Measurements from ENCODE around the gene MAPK7.
A peak's percentile ranks its signal among the peaks of the same experiment; 100 is the strongest.

The MAPK7 gene

DNA sequence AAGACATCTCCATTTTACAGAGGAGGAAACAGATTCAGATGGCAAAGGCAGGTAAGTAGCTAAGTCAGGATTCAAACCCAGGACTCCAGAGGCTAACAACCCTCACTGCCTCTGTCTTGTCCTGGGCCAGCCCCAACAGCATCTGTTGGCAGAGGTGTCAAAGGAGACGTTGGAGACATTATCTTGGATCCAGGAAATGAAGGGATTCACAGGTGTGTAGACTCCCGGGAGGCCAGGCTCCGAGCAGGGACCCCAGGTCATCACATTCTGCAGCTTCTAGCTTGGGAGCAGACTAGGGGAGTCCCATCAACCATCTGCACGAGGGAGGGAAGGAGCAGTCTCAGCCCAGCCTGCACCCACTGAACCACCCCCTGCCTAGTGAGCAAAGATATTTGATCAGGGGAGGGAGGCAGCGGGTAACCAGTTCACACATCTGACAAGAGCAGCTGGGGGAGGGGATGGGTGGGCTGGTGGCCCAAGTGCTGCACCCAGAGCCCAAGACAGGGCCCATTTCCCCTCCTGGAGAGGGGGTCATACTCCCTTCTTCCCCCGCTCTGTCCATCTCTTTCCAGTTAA lies 14.8 kb upstream of the MAPK7 start:
- Mint-ChIP-seq H3K4me1 (ENCODE audit: low read depth) (peaks cover 4% of the 10 kb centered on the region), H3K27ac (no peak overlapping the region), H3K36me3 (ENCODE audit: low read depth) (no peaks in the 10 kb centered on the region), H3K4me3 (no peak overlapping the region), H3K27me3 (peaks cover 58% of the 10 kb centered on the region), H3K9me3 (no peaks in the 10 kb centered on the region)
- intact Hi-C loops (cut with micrococcal nuclease) = loop anchor here (1.0 to 5.0 kb wide), 4 partner anchors 84 to 403 kb away; no protein-coding TSS in a partner anchor

DNA sequence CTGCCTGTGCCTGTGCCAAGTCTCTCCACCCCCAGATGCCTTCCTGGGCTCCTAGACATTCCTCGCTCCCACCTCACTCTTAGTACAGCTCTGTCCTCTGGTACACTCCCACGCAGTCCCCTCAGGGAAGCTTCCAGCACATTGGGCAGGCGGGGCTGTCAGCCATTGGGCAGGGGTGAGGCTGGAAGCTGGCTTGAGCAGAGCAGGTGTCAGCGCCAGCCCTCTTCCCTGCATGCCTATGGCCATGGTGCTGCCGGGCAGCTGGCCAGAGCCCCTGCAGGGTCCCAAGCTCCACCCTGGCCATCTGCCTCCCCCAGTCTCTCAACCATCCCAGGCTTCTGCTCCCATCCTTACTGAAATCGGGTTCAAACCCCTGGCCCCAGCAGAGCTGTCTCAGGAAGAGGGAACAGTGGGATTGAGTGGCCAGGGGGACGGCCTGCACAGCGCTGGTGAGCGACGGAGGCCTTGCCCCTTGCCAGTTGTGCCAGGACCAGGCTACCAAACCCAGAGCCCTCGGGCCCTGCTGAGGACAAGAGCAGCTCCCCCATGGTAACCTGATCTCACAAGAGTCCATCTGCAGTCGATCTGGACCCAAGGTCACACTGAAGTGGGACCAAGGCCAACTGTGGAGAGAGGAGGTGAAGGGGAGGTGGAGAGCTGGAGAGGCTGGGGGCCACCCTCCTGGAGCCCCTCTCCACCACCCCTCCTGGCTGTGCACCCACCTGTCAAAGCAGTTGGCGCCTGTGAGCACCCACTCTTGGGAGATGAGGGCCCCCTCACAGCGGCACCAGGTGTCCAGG lies 13.4 kb upstream of the MAPK7 start:
- intact Hi-C loops (cut with micrococcal nuclease) = loop anchor here (5.0 kb wide), 1 partner anchor 97 kb away; no protein-coding TSS in a partner anchor
- H3K9me3 Mint-ChIP-seq = no peaks in the 10 kb centered on the region
- H3K4me1 Mint-ChIP-seq (ENCODE audit: low read depth) = peaks cover 18% of the 10 kb centered on the region
- no peak overlapping the region for H3K4me3 Mint-ChIP-seq
- H3K36me3 Mint-ChIP-seq (ENCODE audit: low read depth) = no peaks in the 10 kb centered on the region
- H3K27ac Mint-ChIP-seq = no peak overlapping the region
- H3K27me3 Mint-ChIP-seq = peaks cover 44% of the 10 kb centered on the region

DNA sequence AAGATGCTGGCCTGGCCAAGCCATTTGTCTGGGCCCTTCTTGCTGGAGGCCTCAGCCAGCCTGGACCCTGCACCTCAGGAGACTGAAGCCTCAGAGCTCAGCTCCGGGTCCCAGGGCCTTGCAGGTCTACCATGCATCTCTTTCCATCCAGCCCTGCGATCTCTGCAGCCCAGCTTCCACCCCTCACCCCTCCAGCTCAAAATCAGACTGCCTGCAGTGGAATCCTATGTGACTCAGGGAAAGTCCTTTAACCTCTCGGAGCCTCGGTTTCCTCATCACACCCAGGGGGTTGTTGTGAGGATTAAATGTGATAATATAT lies 12.8 kb upstream of the MAPK7 start:
- Mint-ChIP-seq H3K4me3 (no peak overlapping the region), H3K9me3 (no peaks in the 10 kb centered on the region), H3K27me3 (peaks cover 39% of the 10 kb centered on the region), H3K4me1 (ENCODE audit: low read depth) (peaks cover 23% of the 10 kb centered on the region), H3K27ac (no peak overlapping the region), H3K36me3 (ENCODE audit: low read depth) (no peaks in the 10 kb centered on the region)
- intact Hi-C loops (cut with micrococcal nuclease) = no loop called here

DNA sequence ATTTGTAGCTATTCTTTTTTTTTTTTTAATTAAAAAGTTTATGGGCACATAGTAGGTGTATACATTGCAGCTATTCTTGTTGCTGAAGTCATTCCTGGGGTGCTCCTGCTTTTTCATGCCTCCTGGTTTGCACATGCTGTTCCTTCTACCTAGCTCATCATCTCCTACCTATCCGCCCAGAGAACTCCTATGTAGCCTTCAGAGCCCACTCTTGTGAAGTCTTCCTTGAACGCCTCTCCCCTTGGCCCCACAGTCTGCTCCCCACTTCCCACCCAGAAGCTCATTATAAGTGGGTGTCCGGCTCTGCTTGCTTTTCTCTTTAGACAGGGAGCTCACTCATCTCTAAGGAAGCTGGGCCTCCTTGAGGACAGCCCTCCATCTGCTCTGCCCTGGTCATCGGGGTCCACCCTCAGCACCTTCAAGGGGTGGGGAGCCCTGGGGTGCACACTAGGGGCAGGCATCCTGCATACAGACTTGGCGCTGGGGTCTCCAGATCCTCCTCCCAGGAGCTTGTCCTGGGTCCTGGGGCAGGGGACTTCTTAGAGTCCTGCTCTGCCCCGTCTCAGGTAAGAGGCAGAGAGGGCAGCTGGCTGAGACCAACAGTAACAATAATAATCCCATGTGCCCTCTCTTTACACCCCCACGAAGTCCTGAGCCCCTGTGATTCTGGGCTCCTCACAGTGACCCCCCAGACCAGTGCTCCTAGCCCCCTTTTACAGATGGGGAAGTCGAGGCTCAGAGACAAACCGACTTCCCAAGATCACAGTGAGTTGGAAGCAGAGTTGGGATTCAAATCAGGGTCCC lies 12.3 kb upstream of the MAPK7 start:
- H3K27me3 Mint-ChIP-seq = peaks cover 35% of the 10 kb centered on the region
- no peak overlapping the region for H3K27ac Mint-ChIP-seq
- intact Hi-C loops (cut with micrococcal nuclease) = no loop called here

DNA sequence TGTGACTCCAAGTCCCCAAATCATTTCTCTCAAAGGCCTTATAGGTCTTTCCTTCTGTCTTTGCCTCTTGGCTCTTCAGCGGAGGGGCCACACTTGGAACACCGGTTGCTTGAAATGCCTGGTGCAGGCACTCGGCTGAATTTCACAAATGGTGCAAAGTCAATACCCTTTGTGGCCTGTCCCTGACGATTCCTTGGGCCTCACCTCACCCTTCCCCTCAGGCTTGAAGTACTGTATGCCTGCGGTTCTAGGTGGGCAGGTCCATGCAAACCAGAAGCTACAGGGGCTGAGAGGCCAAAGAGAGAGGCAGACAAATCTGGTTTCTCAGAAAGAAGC lies 11.7 kb upstream of the MAPK7 start:
- H3K4me1 Mint-ChIP-seq (ENCODE audit: low read depth) = peaks cover 35% of the 10 kb centered on the region
- no peak overlapping the region for H3K27ac Mint-ChIP-seq
- intact Hi-C loops (cut with micrococcal nuclease) = no loop called here
- no peaks in the 10 kb centered on the region for H3K36me3 Mint-ChIP-seq (ENCODE audit: low read depth)
- H3K4me3 Mint-ChIP-seq = no peak overlapping the region
- peaks cover 31% of the 10 kb centered on the region for H3K27me3 Mint-ChIP-seq
- no peaks in the 10 kb centered on the region for H3K9me3 Mint-ChIP-seq

More for the DNA sequence above, 12.3 kb upstream of the MAPK7 start:
- H3K4me1 Mint-ChIP-seq (ENCODE audit: low read depth) = peaks cover 29% of the 10 kb centered on the region
- H3K9me3 Mint-ChIP-seq = no peaks in the 10 kb centered on the region
- no peaks in the 10 kb centered on the region for H3K36me3 Mint-ChIP-seq (ENCODE audit: low read depth)
- no peak overlapping the region for H3K4me3 Mint-ChIP-seq

DNA sequence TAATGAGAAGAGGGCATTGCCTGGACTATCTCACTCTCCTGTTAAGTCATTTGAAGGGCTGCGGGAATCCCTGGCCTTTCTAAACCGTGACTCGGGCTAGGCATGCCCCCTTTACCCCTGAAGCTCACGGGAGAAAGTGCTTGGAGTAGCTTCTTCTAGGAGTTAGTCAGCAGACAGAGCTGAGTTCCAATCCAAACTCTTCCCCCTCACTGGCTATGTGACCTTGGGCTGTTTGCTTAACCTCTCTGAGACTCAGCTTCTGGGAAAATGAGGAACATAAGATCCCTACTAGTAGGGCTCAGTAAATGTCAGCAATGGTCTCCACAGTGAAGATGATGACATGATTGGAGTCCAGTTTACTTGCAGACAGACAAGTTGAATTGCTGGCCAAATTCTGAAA lies 10.1 kb upstream of the MAPK7 start:
- intact Hi-C loops (cut with micrococcal nuclease) = no loop called here
- Mint-ChIP-seq H3K36me3 (ENCODE audit: low read depth) (no peaks in the 10 kb centered on the region), H3K27ac (peak overlapping the region; percentile 65), H3K4me1 (ENCODE audit: low read depth) (peaks cover 51% of the 10 kb centered on the region), H3K9me3 (no peaks in the 10 kb centered on the region), H3K4me3 (no peak overlapping the region), H3K27me3 (peaks cover 26% of the 10 kb centered on the region)

DNA sequence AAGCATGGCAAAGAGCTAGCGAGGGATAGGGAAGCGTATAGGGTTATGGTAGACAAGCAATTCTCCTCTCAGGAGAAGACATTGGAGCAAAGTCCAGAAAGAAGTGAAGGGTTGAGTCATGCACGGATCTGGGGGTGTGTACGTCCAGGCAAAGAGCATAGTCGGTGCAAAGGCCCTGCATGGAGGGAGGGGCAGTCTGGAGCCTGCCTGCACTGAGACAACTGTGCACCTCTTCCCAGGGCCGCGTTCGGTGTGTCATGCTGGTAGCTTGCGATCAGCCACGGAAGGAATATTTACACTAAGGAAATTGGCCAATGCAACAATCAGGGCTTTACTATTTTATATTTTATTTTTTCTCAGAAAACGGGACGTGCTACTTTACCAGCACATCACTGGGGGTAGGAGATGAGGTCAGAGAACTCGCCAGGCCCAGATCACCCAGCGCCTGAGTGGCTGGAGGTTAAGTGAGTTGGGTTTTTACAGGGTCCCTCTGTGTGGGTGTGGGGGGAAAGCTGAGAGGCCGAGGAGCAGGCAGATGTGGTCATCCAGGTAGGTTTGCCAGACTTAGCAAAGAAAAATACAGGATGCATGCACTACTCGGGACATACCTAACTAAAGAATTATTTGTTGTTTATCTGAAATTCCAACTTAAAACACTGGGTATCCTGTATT lies 9.1 kb upstream of the MAPK7 start:
- Mint-ChIP-seq H3K4me1 (ENCODE audit: low read depth) (peaks cover 61% of the 10 kb centered on the region), H3K36me3 (ENCODE audit: low read depth) (peaks cover 4% of the 10 kb centered on the region), H3K27ac (peak overlapping the region; percentile 86), H3K4me3 (no peak overlapping the region), H3K9me3 (no peaks in the 10 kb centered on the region), H3K27me3 (peaks cover 21% of the 10 kb centered on the region)
- intact Hi-C loops (cut with micrococcal nuclease) = no loop called here

DNA sequence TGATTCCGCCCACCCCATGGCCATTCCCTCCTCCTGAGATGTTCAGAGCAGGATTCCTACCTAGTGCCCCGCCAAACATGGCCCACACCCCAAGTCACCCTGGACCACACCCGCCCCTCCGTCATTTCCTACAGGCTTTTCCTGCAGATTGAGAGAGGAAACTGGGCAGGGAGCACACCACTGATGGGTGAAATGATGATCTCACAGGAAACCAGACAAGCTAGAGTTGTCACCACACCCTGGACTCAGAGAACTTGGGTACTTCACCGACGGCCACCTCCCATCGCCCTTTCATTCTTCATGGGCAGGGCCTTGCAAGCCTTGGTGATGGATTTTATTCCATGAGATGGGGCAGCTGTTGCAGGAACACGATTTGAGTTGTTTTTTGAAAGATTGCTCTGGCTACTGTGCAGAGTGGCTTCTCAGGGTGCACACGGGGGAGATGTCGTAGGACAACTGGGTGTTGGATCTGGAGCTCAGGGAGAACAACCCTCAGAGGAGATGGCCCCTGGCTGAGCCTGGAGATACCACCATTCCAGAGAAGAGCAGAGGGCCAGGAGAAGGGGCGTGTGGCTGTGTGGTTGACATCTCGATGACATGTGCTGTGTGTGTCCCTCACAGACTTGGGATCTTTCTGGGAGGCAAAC lies 8.3 kb upstream of the MAPK7 start:
- H3K27ac Mint-ChIP-seq = peak overlapping the region; percentile 86
- H3K27me3 Mint-ChIP-seq = peaks cover 14% of the 10 kb centered on the region
- H3K4me3 Mint-ChIP-seq = peak overlapping the region; percentile 21
- H3K9me3 Mint-ChIP-seq = no peaks in the 10 kb centered on the region
- peaks cover 61% of the 10 kb centered on the region for H3K4me1 Mint-ChIP-seq (ENCODE audit: low read depth)
- peaks cover 11% of the 10 kb centered on the region for H3K36me3 Mint-ChIP-seq (ENCODE audit: low read depth)
- intact Hi-C loops (cut with micrococcal nuclease) = no loop called here

DNA sequence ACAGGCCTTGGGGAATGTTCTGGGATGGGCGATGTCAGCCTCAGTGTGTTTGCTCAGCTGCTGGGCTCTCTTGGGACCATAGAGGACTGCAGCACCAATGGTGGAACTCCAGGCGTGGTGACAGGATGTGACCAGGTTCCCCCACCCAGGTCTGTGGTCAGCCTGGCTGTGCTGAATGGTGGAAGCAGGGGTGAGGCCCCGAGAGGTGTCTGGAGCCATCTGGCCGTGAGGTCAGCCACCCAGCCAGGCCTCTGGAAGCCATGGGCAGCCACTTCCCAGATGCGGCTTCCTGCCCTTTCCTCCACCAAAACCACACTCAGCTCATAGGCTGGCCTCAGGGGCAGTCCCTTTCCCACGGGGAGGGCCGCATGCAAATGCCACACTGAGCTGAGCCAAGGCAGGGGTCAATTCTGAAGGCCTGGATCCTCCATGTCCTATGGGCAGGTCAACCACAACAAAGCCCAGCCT lies 7.8 kb upstream of the MAPK7 start:
- Mint-ChIP-seq H3K4me1 (ENCODE audit: low read depth) (peaks cover 61% of the 10 kb centered on the region), H3K4me3 (peak overlapping the region; percentile 21), H3K36me3 (ENCODE audit: low read depth) (peaks cover 11% of the 10 kb centered on the region), H3K27me3 (peaks cover 10% of the 10 kb centered on the region), H3K9me3 (no peaks in the 10 kb centered on the region), H3K27ac (peak overlapping the region; percentile 86)
- intact Hi-C loops (cut with micrococcal nuclease) = no loop called here

DNA sequence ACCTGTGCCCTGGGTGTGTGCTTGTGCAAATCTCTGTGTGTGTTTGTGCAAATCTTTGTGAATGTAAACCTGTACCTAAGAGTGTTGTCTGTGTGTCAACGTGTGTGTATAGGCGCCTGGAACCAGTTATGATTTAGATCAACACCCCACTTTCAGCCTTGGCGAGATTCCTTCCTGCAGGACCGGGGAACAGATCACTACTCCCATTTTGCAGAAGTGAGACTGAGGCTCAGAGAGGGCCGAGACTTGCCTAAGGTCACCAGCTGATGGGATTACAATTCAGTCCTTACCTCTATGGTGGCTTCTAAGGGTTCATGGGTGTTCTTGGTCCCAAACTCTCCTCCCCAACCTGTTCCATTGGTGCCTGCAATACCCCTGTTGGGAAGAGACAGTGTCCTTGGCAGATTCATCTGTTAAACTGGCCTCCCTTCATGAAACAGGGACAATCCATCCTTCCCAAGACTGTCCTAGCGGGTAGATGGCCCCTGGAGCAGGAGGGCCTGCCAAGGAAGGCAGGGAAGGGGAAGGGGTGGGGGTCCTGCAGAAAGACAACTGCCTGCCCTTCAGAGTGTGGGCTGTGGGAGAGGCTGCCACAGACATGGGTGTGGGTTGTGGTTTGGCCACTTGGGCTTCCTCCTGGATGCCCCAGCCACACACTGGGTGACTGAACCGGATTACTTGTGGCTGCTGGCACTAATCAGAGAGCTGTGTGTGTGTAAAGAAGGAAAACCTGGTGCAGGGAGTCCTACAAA lies 6.9 kb upstream of the MAPK7 start:
- intact Hi-C loops (cut with micrococcal nuclease) = no loop called here
- peak overlapping the region; percentile 86 for H3K27ac Mint-ChIP-seq

DNA sequence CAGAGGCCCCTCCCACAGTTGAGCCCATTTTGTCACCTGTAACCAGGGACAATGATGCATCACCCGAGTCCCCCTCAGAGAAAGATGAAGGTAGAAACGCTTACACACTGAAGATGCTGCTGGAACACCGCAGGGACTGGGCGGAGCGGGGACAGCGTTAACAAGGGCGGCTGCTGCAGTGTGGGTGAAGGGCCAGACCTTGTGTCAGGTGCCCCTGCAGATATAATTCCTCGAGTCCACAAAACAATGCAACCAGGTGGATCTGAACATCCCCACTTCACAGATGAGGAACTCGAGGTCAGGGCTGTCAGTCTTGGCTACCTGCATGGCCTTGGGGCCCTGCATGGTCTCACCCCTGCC lies 6.3 kb upstream of the MAPK7 start:
- intact Hi-C loops (cut with micrococcal nuclease) = no loop called here
- Mint-ChIP-seq H3K9me3 (no peaks in the 10 kb centered on the region), H3K36me3 (ENCODE audit: low read depth) (peaks cover 11% of the 10 kb centered on the region), H3K4me1 (ENCODE audit: low read depth) (peaks cover 65% of the 10 kb centered on the region), H3K4me3 (no peak overlapping the region), H3K27ac (peak overlapping the region; percentile 86), H3K27me3 (no peaks in the 10 kb centered on the region)

More for the DNA sequence above, 6.9 kb upstream of the MAPK7 start:
- H3K27me3 Mint-ChIP-seq = peaks cover 2% of the 10 kb centered on the region
- no peak overlapping the region for H3K4me3 Mint-ChIP-seq
- peaks cover 61% of the 10 kb centered on the region for H3K4me1 Mint-ChIP-seq (ENCODE audit: low read depth)
- peaks cover 11% of the 10 kb centered on the region for H3K36me3 Mint-ChIP-seq (ENCODE audit: low read depth)
- H3K9me3 Mint-ChIP-seq = no peaks in the 10 kb centered on the region

DNA sequence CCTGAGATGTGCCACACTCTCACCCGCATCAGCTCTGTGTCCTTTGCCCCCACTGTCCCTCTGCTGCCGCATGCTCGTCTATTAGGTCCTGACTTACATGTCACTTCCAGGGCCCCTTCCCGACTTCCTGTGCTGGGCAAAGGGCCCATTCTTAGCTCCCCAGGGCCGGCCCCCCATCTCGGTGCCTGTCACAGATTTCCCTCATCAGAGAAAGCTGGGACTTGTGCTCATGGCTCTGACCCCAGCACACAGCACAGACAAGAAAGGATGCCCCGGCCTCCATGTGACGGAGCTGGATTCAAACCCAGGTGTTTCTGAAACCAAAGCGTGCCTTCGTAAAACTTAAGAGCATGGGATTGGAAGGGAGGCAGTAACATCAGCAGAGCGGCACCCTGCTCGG lies 5.9 kb upstream of the MAPK7 start:
- Mint-ChIP-seq H3K9me3 (no peaks in the 10 kb centered on the region), H3K27me3 (no peaks in the 10 kb centered on the region), H3K4me1 (ENCODE audit: low read depth) (peaks cover 67% of the 10 kb centered on the region), H3K4me3 (peak overlapping the region; percentile 37), H3K27ac (peak overlapping the region; percentile 86), H3K36me3 (ENCODE audit: low read depth) (peaks cover 13% of the 10 kb centered on the region)
- intact Hi-C loops (cut with micrococcal nuclease) = no loop called here

Data from dendritic cell treated with granulocyte-macrophage colony-stimulating factor and Interleukin-4, amounts not matched to agents 40 ng/mL and 50 ng/mL, for 4 days (primary cell).